ENCODE data around the gene PURB. TPM values are rescaled to one million over a fixed set of nuclear protein-coding genes. Genes with fewer than 3 reads are reported as not detected.

PURB gene
- total RNA-seq, 1 experiment from 2014 or later, result 21.3 TPM

- H4K5ac ChIP-seq (ENCODE audit: insufficient read length, low read depth, low read length), result no peak overlapping the region
- no peak overlapping the region for H3K4ac ChIP-seq (ENCODE audit: low read depth, low read length)
- H3K14ac ChIP-seq (ENCODE audit: insufficient read depth, low read length), result no peak overlapping the region
- H2BK5ac ChIP-seq (ENCODE audit: insufficient read length, low read length), result no peak overlapping the region
- H3K23ac ChIP-seq (ENCODE audit: insufficient read length, low read depth, low read length), result no peak overlapping the region
- H3K56ac ChIP-seq (ENCODE audit: insufficient read length, low read depth, low read length), result no peak overlapping the region
- H3K18ac ChIP-seq (ENCODE audit: insufficient read length, low read depth, low read length), result no peak overlapping the region
- H3K4me1 ChIP-seq (ENCODE audit: insufficient read depth, low read length), result no peaks in the 10 kb centered on the region
- H3K9ac ChIP-seq (ENCODE audit: extremely low read depth, insufficient read length, low read length), result no peak overlapping the region
- no peak overlapping the region for H4K91ac ChIP-seq (ENCODE audit: insufficient read length, low read depth, low read length)
- no peak overlapping the region for H2AFZ ChIP-seq (ENCODE audit: low read length)
- no peaks in the 10 kb centered on the region for H3K9me3 ChIP-seq (ENCODE audit: control insufficient read depth, low read depth, low read length)
- H2AK5ac ChIP-seq (ENCODE audit: insufficient read length, low read length), result no peak overlapping the region
- no peaks in the 10 kb centered on the region for H3K79me1 ChIP-seq (ENCODE audit: insufficient read depth, low read depth, low read length, poor library complexity, severe bottlenecking)
- H2BK12ac ChIP-seq (ENCODE audit: insufficient read length, low read depth, low read length), result no peak overlapping the region
- H2BK20ac ChIP-seq (ENCODE audit: low read depth, low read length, poor library complexity, severe bottlenecking), result no peak overlapping the region
- no peak overlapping the region for H3T11ph ChIP-seq (ENCODE audit: low read length)
- Mint-ChIP-seq H3K4me3 (no peak overlapping the region), H3K36me3 (ENCODE audit: insufficient read depth in 1 of 3, low read depth in 3 of 3) (peaks cover 0 to 3% (median 0%) of the 10 kb centered on the region in 3 experiments; a peak in 1 of 7 replicates), H3K4me1 (peaks cover 3 to 6% of the 10 kb centered on the region in 2 experiments), H3K27ac (no peak overlapping the region), H3K27me3 (ENCODE audit: low read depth) (no peaks in the 10 kb centered on the region), H3K9me3 (no peaks in the 10 kb centered on the region)
- no peaks in the 10 kb centered on the region for H3K79me2 ChIP-seq (ENCODE audit: insufficient read depth, low read length)
- DNase-seq, result no peak
- no peak overlapping the region for H3K27ac ChIP-seq (ENCODE audit: insufficient read length, low read depth, low read length)
- H2BK120ac ChIP-seq (ENCODE audit: low read depth, low read length, poor library complexity, severe bottlenecking), result no peak overlapping the region
- WGBS (ENCODE audit: extremely low coverage, insufficient read length, low lambda C conversion rate), result no CpG with 5 or more reads among the region's 3 CpGs
- no peaks in the 10 kb centered on the region for H3K23me2 ChIP-seq (ENCODE audit: insufficient read length, low read depth, low read length, poor library complexity, severe bottlenecking)
- no peak overlapping the region for H4K8ac ChIP-seq (replicated peaks; ENCODE audit: insufficient read length, low read depth, low read length)
- no peak overlapping the region for H2BK15ac ChIP-seq (ENCODE audit: low read depth, low read length)
- TF ChIP-seq, protein P1, sequence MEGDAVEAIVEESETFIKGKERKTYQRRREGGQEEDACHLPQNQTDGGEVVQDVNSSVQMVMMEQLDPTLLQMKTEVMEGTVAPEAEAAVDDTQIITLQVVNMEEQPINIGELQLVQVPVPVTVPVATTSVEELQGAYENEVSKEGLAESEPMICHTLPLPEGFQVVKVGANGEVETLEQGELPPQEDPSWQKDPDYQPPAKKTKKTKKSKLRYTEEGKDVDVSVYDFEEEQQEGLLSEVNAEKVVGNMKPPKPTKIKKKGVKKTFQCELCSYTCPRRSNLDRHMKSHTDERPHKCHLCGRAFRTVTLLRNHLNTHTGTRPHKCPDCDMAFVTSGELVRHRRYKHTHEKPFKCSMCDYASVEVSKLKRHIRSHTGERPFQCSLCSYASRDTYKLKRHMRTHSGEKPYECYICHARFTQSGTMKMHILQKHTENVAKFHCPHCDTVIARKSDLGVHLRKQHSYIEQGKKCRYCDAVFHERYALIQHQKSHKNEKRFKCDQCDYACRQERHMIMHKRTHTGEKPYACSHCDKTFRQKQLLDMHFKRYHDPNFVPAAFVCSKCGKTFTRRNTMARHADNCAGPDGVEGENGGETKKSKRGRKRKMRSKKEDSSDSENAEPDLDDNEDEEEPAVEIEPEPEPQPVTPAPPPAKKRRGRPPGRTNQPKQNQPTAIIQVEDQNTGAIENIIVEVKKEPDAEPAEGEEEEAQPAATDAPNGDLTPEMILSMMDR (conservative IDR thresholded peaks at IDR 0.05), result no peak
- H3K4me2 ChIP-seq (ENCODE audit: insufficient read depth, insufficient read length, low read length), result no peak overlapping the region
- no peaks in the 10 kb centered on the region for H4K20me1 ChIP-seq (ENCODE audit: control insufficient read depth, insufficient read depth, insufficient read length)
- no peaks in the 10 kb centered on the region for H3K27me3 ChIP-seq (ENCODE audit: insufficient read depth, low read length)
Observed at GRCh38 chr7:44853391-44853790, 31.9 kb downstream of the PURB start.

Measured in H9 (cell line).